GM12878 (cell line): ENCODE results near the gene CDHR5. TPM values are rescaled to one million over a fixed set of nuclear protein-coding genes. Genes with fewer than 3 reads are reported as not detected.

Source experiments
- ATAC-seq: fragments of 200-7000 bp; cut with Tn5 transposase; 3 replicates; pipeline ENCODE4 v1.9.1; 2020; ENCODE audit warnings: mild to moderate bottlenecking, moderate library complexity
- BruUV-seq: library from RNA; stranded (reverse); fragments of 400-500 nt; replicated peaks from 2 replicates; lab custom pipeline; 2021; lab: Mats Ljungman, UMichigan
- CTCF ChIA-PET: fragments of 300-600 bp; sonication (Branson Sonifier 250); formaldehyde crosslinking; extraction: SDS; loops from one replicate; lab custom pipeline; 2021; ENCODE audit warnings: inconsistent platforms; lab: Yijun Ruan, JAX
- POLR2A ChIA-PET: fragments of 350-600 bp; formaldehyde crosslinking; extraction: SDS; loops from one replicate; lab custom pipeline; 2021; ENCODE audit warnings: inconsistent platforms; lab: Charles Lee
- RAD21 ChIA-PET: fragments of 300-600 bp; sonication (Branson Sonifier 250); formaldehyde crosslinking; loops from one replicate; lab custom pipeline; 2023; ENCODE audit warnings: antibody characterized with exemption; ENCODE audit not compliant: unreplicated experiment; lab: Charles Lee
- SMC1A ChIA-PET: fragments of 300-600 bp; sonication (Branson Sonifier 250); formaldehyde crosslinking; loops from one replicate; lab custom pipeline; 2023; ENCODE audit not compliant: unreplicated experiment, uncharacterized antibody; lab: Charles Lee
- DNase-seq: peaks from one replicate; pipeline ENCODE4 v3.0.0-alpha.2; 2011; ENCODE audit warnings: low read depth, low spot score
- FAIRE-seq: peaks from 3 replicates; lab custom pipeline; 2011; peaks lifted over from hg19 to GRCh38; lab: Jason Lieb, UNC
- H2AFZ ChIP-seq: 2 replicates; pipeline ENCODE4 v1.6.0; 2011; ENCODE audit warnings: low read depth, low read length, control low read depth; ENCODE audit not compliant: control insufficient read depth
- H3K27ac ChIP-seq: 2 replicates; pipeline ENCODE4 v1.5.1; 2011; ENCODE audit warnings: control low read depth; ENCODE audit not compliant: control insufficient read depth, insufficient read depth
- H3K27me3 ChIP-seq, 2 experiments: replicated peaks in 1 of 2; 2 replicates each; pipeline versions ENCODE4 v1.6.0 to v1.6.1; 2011; ENCODE audit warnings: low read length in 1 of 2; ENCODE audit not compliant: control insufficient read depth in 2 of 2, insufficient read depth in 2 of 2
- H3K36me3 ChIP-seq, 2 experiments: 2 replicates each; pipeline ENCODE4 v1.5.1; 2011; ENCODE audit warnings: low read length in 1 of 2; ENCODE audit not compliant: control insufficient read depth in 2 of 2, insufficient read depth in 2 of 2
- H3K4me1 ChIP-seq: 2 replicates; pipeline ENCODE4 v1.6.1; 2011; ENCODE audit warnings: mild to moderate bottlenecking, low read length, moderate library complexity, mixed read lengths; ENCODE audit not compliant: control insufficient read depth, insufficient read depth
- H3K4me2 ChIP-seq: 2 replicates; pipeline ENCODE4 v1.6.0; 2011; ENCODE audit warnings: control low read depth; ENCODE audit not compliant: control insufficient read depth, insufficient read depth
- H3K4me3 ChIP-seq: fragments of 200-600 bp; sonication (generic); 2 replicates; pipeline ENCODE4 v1.5.1; 2016
- H3K79me2 ChIP-seq: 2 replicates; pipeline ENCODE4 v1.6.0; 2011; ENCODE audit warnings: low read length; ENCODE audit not compliant: control insufficient read depth, insufficient read depth
- H3K9ac ChIP-seq: 2 replicates; pipeline ENCODE4 v1.8.0; 2011; ENCODE audit warnings: low read length, control low read depth, mixed read lengths; ENCODE audit not compliant: control insufficient read depth, insufficient read depth
- H3K9me3 ChIP-seq: replicated peaks from 3 replicates; pipeline ENCODE4 v1.5.1; 2011; ENCODE audit warnings: mild to moderate bottlenecking, low read length; ENCODE audit not compliant: control insufficient read depth, insufficient read depth
- H4K20me1 ChIP-seq: 2 replicates; pipeline ENCODE4 v1.6.0; 2011; ENCODE audit not compliant: control insufficient read depth, insufficient read depth
- BACH1 ChIP-seq: fragments of 450-650 bp; IDR thresholded peaks from 2 replicates; pipeline ENCODE4 v1.6.1; 2017; ENCODE audit warnings: mild to moderate bottlenecking, borderline replicate concordance
- EED ChIP-seq: sonication (generic); IDR thresholded peaks from 2 replicates; pipeline ENCODE4 v1.6.1; 2016; ENCODE audit warnings: antibody characterized with exemption, low read depth
- EP300 ChIP-seq, 2 experiments: fragments of 150-350 bp in 1 of 2; IDR thresholded peaks; 2 replicates each; pipeline ENCODE4 v1.6.1; 2011 to 2012; ENCODE audit warnings: low read depth in 2 of 2, low read length in 2 of 2, borderline replicate concordance in 1 of 2, improper control_type of control experiment in 1 of 2, inconsistent platforms in 1 of 2; ENCODE audit not compliant: control insufficient read depth in 1 of 2
- ESRRA ChIP-seq: IDR thresholded peaks from 2 replicates; pipeline ENCODE4 v1.6.1; 2012; ENCODE audit warnings: mild to moderate bottlenecking, low read length, improper control_type of control experiment
- IRF5 ChIP-seq: fragments of 450-650 bp; IDR thresholded peaks from 2 replicates; pipeline ENCODE4 v1.6.1; 2017; ENCODE audit warnings: borderline replicate concordance
- KDM1A ChIP-seq: fragments of 200-600 bp; sonication (generic); IDR thresholded peaks from 2 replicates; pipeline ENCODE4 v1.6.1; 2016; ENCODE audit warnings: borderline replicate concordance
- NR2C1 ChIP-seq: fragments of 450-650 bp; IDR thresholded peaks from 2 replicates; pipeline ENCODE4 v1.6.1; 2017; ENCODE audit warnings: antibody characterized with exemption, mild to moderate bottlenecking, moderate library complexity
- NR2F1 ChIP-seq: fragments of 450-650 bp; conservative IDR thresholded peaks from 2 replicates; pipeline ENCODE4 v1.6.1; 2017; ENCODE audit warnings: mild to moderate bottlenecking
- POLR2AphosphoS2 ChIP-seq: IDR thresholded peaks from 2 replicates; pipeline ENCODE4 v1.6.1; 2011; ENCODE audit warnings: low read depth, mild to moderate bottlenecking, low read length, improper control_type of control experiment, moderate library complexity
- RELB ChIP-seq: fragments of 450-650 bp; IDR thresholded peaks from 2 replicates; pipeline ENCODE4 v1.6.1; 2017; ENCODE audit warnings: low read depth, mild to moderate bottlenecking, moderate library complexity
- SKIL ChIP-seq: fragments of 450-650 bp; IDR thresholded peaks from 2 replicates; pipeline ENCODE4 v1.6.1; 2017; ENCODE audit warnings: mild to moderate bottlenecking, low read depth, inconsistent platforms; ENCODE audit not compliant: poor library complexity, severe bottlenecking
- SUPT20H ChIP-seq: IDR thresholded peaks from 2 replicates; pipeline ENCODE4 v1.6.1; 2011; ENCODE audit warnings: low read depth, mild to moderate bottlenecking, low read length, moderate library complexity, borderline replicate concordance; ENCODE audit not compliant: control insufficient read depth
- ZBTB11 ChIP-seq: fragments of 450-650 bp; formaldehyde crosslinking; IDR thresholded peaks from 2 replicates; pipeline ENCODE4 v1.5.0; 2022; ENCODE audit warnings: mild to moderate bottlenecking, missing genetic modification characterization
- whole genome bisulfite sequencing: methylation state at CpG from one replicate; pipeline ENCODE4 v1.1.6; 2016; ENCODE audit warnings: low lambda C conversion rate; ENCODE audit not compliant: insufficient replicate concordance, insufficient coverage; ENCODE audit errors: missing lambda C conversion rate; 5-methylcytosine and 5-hydroxymethylcytosine counted together
- in situ Hi-C: fragments of 300-500 bp; cut with MboI; formaldehyde crosslinking; loops from 9 replicates; pipeline ENCODE4 v1.14.3; 2018; ENCODE audit warnings: mixed read lengths
- intact Hi-C: fragments of 100-400 bp; cut with micrococcal nuclease; formaldehyde crosslinking; loops from one replicate; pipeline ENCODE4 v1.14.2; 2022; ENCODE audit not compliant: unreplicated experiment
- polyA plus RNA-seq, 11 experiments: library from polyadenylated mRNA; depleted of rRNA in 4 of 11; unstranded in 6 of 11; stranded (reverse) in 5 of 11; fragments of >200 nt; fragmentation: Nextera tagmentation in 4 of 11; fragmentation: Illumina TruSeq in 1 of 11; extraction: Ambion mirVana in 4 of 11; extraction: Trizol in 1 of 11; gene quantifications; 1 replicate in 1 of 11; 2 replicates in 10 of 11; pipeline versions ENCODE4 v1.2.1 to v1.2.3, GENCODE V29; 2011 to 2016; ENCODE audit warnings: inconsistent platforms in 2 of 11, missing spikeins in 2 of 11, low read depth in 1 of 11
- total RNA-seq, 4 experiments: library from RNA; depleted of rRNA in 3 of 4; stranded (reverse); fragments of >200 nt in 3 of 4; fragmentation: Illumina TruSeq in 1 of 4; extraction: Trizol in 1 of 4; gene quantifications; 2 replicates each; pipeline versions ENCODE4 v1.2.1 to v1.2.3, GENCODE V29; 2013 to 2021

Gene CDHR5
- total and polyA plus RNA-seq, 10 of the 15 experiments (the other 5 are each of a cell fraction or from before 2014, with no cell fraction given) = 0.06 TPM; not detected in 9

GRCh38 chr11:656866-657265 lies 32.1 kb upstream of the CDHR5 start (continued):
- TF ChIP-seq SKIL (no peak), BACH1 (no peak), ESRRA (no peak)
- TF ChIP-seq, all 136 proteins: peak for 0

- no peak for ATAC-seq
- Histone ChIP-seq H3K27me3 (no peaks in the 10 kb centered on the region), H3K9me3 (no peaks in the 10 kb centered on the region), H4K20me1 (no peaks in the 10 kb centered on the region), H2AFZ (no peak overlapping the region), H3K9ac (no peak overlapping the region), H3K4me3 (no peak overlapping the region), H3K36me3 (peaks cover 5 to 13% of the 10 kb centered on the region in 2 experiments; a peak in 3 of 4 replicates), H3K4me2 (no peak overlapping the region), H3K4me1 (peaks cover 13% of the 10 kb centered on the region), H3K27ac (no peak overlapping the region), H3K79me2 (no peaks in the 10 kb centered on the region)
- ChIA-PET POLR2A (no interaction called here), CTCF (no interaction called here), SMC1A (interaction anchor here (1.1 kb wide), 1 partner anchor 25 kb away, joined by 3 read pairs; no protein-coding TSS in a partner anchor), RAD21 (no interaction called here)
- no peak for FAIRE-seq
- no peak for DNase-seq
- 96% methylated on average over 14 of the region's 14 CpGs for WGBS
- in situ Hi-C loops (no loop called here), intact Hi-C loops (no loop called here)
- BruUV-seq = no TSS peak
- TF ChIP-seq EP300 (IDR thresholded peaks at IDR 0.05; ENCODE audit: borderline replicate concordance in 1 of 2, control insufficient read depth in 1 of 2, low read depth in 2 of 2, low read length in 2 of 2) = no peak
- TF ChIP-seq POLR2AphosphoS2 = no peak
- no peak for TF ChIP-seq SUPT20H
- TF ChIP-seq EED = no peak
- no peak for TF ChIP-seq IRF5
- no peak for TF ChIP-seq ZBTB11 (CRISPR knock-in tag)
- TF ChIP-seq RELB = no peak
- TF ChIP-seq KDM1A = no peak
- no peak for TF ChIP-seq NR2F1
- TF ChIP-seq NR2C1 = no peak
These were observed 31.7 kb upstream of the CDHR5 start for GRCh38 chr11:656426-656825.
